GM10248 (cell line): Measurements from ENCODE around the gene NWD2.

Source experiments
- CTCF ChIA-PET: fragments of 300-600 bp; sonication (Branson Sonifier 250); formaldehyde crosslinking; extraction: SDS; loops from one replicate; lab custom pipeline; 2021; ENCODE audit warnings: antibody characterized with exemption; lab: Yijun Ruan, JAX
- POLR2A ChIA-PET: fragments of 350-650 bp; sonication (Branson Sonifier 250); formaldehyde crosslinking; extraction: SDS; loops from one replicate; lab custom pipeline; 2020; ENCODE audit warnings: antibody characterized with exemption; lab: Yijun Ruan, JAX
- DNase-seq: peaks from one replicate; pipeline ENCODE4 v3.0.0; 2012; ENCODE audit errors: extremely low spot score
- CTCF ChIP-seq: IDR thresholded peaks from 2 replicates; pipeline ENCODE4 v1.5.1; 2012; ENCODE audit warnings: mild to moderate bottlenecking, low read depth; ENCODE audit errors: extremely low read depth, missing control alignments, control extremely low read depth

Gene NWD2

GRCh38 chr4:37425857-37426256 is 181.3 kb downstream of the NWD2 start:
- POLR2A ChIA-PET = no interaction called here
- CTCF ChIA-PET = interaction anchor here (2.0 kb wide), 1 partner anchor 9 kb away, joined by 6 read pairs; no protein-coding TSS in a partner anchor
- DNase-seq = no peak
- TF ChIP-seq CTCF = no peak

- no peak for DNase-seq
- POLR2A ChIA-PET = no interaction called here
- CTCF ChIA-PET = interaction anchor here (0.9 to 1.0 kb wide), 3 partner anchors 13 to 140 kb away, joined by 3 to 4 read pairs (median 3); no protein-coding TSS in a partner anchor
- TF ChIP-seq CTCF = no peak
Measured at GRCh38 chr4:37427193-37427592, 182.7 kb downstream of the NWD2 start.

- DNase-seq = no peak
- CTCF ChIA-PET = no interaction called here
- no peak for TF ChIP-seq CTCF
- POLR2A ChIA-PET = no interaction called here
Measured at GRCh38 chr4:37429906-37430305, 185.4 kb downstream of the NWD2 start.

GRCh38 chr4:37430718-37431416 is 186.3 kb downstream of the NWD2 start:
- CTCF ChIA-PET = interaction anchor here (0.7 to 1.7 kb wide), 2 partner anchors 10 to 22 kb away, joined by 3 to 6 read pairs; a partner anchor contains a TSS
- DNase-seq = no peak
- no peak for TF ChIP-seq CTCF

GRCh38 chr4:37431417-37431743 is 186.8 kb downstream of the NWD2 start:
- DNase-seq = no peak
- no peak for TF ChIP-seq CTCF
- ChIA-PET CTCF (interaction anchor here (1.7 kb wide), 1 partner anchor 21 kb away, joined by 6 read pairs; a partner anchor contains a TSS), POLR2A (no interaction called here)

More at GRCh38 chr4:37430718-37431416, 186.3 kb downstream of the NWD2 start:
- POLR2A ChIA-PET = no interaction called here

GRCh38 chr4:37434469-37434868 is 189.9 kb downstream of the NWD2 start:
- POLR2A ChIA-PET = no interaction called here

More at GRCh38 chr4:37434469-37434868, 189.9 kb downstream of the NWD2 start:
- no peak for TF ChIP-seq CTCF
- no peak for DNase-seq
- CTCF ChIA-PET = interaction anchor here (0.9 to 1.8 kb wide), 3 partner anchors 9 to 18 kb away, joined by 3 to 6 read pairs (median 4); no protein-coding TSS in a partner anchor
